ENCODE data around the gene RBFOX1. TPM values are rescaled to one million over a fixed set of nuclear protein-coding genes. Genes with fewer than 3 reads are reported as not detected.

Gene RBFOX1
- polyA plus RNA-seq, 1 of the 3 experiments (the other 2 are of a cell fraction), result not detected

- CTCF ChIA-PET, result no interaction called here
- 54% methylated on average over 3 of the region's 3 CpGs for WGBS (ENCODE audit: low lambda C conversion rate)
- TF ChIP-seq ELF1 (IDR thresholded peaks at IDR 0.05) (no peak), SMC3 (IDR thresholded peaks at IDR 0.05; ENCODE audit: low read depth, low read length) (no peak), CHD2 (IDR thresholded peaks at IDR 0.05; ENCODE audit: low read length, partially characterized antibody) (no peak), FOXJ3 (CRISPR knock-in tag; IDR thresholded peaks at IDR 0.05) (no peak), POLR2AphosphoS5 (IDR thresholded peaks at IDR 0.05; ENCODE audit: low read depth, low read length) (no peak), CTCF (IDR thresholded peaks at IDR 0.05) (no peak), MXI1 (IDR thresholded peaks at IDR 0.05; ENCODE audit: low read depth, low read length) (no peak), TCF12 (IDR thresholded peaks at IDR 0.05) (no peak), RCOR1 (IDR thresholded peaks at IDR 0.05; ENCODE audit: low read length) (no peak), PBX3 (IDR thresholded peaks at IDR 0.05) (no peak), GATA2 (CRISPR knock-in tag; IDR thresholded peaks at IDR 0.05) (no peak), TEAD4 (IDR thresholded peaks at IDR 0.05; ENCODE audit: borderline replicate concordance, insufficient read depth) (no peak)
These were observed 116.7 kb downstream of the RBFOX1 start for GRCh38 chr16:7449306-7449705.

GRCh38 chr16:7449808-7450207, 117.2 kb downstream of the RBFOX1 start:
- Histone ChIP-seq H3K4me3 (ENCODE audit: low read depth in 2 of 2, low read length in 1 of 2) (no peak overlapping the region), H3K9me2 (no peaks in the 10 kb centered on the region), H3K79me2 (ENCODE audit: insufficient read depth) (no peaks in the 10 kb centered on the region), H2AFZ (ENCODE audit: low read depth) (no peak overlapping the region), H3K27ac (ENCODE audit: low read depth in 2 of 2, low read length in 1 of 2) (no peak overlapping the region), H3F3A (replicated peaks; ENCODE audit: insufficient read depth) (no peaks in the 10 kb centered on the region), H4K20me1 (ENCODE audit: insufficient read depth) (no peaks in the 10 kb centered on the region), H3K4me1 (ENCODE audit: control insufficient read depth in 1 of 2, insufficient read depth in 2 of 2, low read depth in 1 of 2, low read length in 1 of 2) (no peaks in the 10 kb centered on the region), H3K4me2 (no peak overlapping the region), H3K9me3 (no peaks in the 10 kb centered on the region), H3K27me3 (ENCODE audit: insufficient read depth) (no peaks in the 10 kb centered on the region), H3K9ac (no peak overlapping the region), H3K36me3 (replicated peaks in 1 of 2; ENCODE audit: control insufficient read depth in 1 of 2, insufficient read depth in 2 of 2, low read length in 1 of 2) (no peaks in the 10 kb centered on the region)
- ChIA-PET POLR2A (interaction anchor here (0.6 kb wide), 1 partner anchor 1850 kb away, joined by 3 read pairs; no protein-coding TSS in a partner anchor), CTCF (no interaction called here)
- no peak for DNase-seq
- TF ChIP-seq RCOR1 (IDR thresholded peaks at IDR 0.05; ENCODE audit: low read length) (no peak), NFIC (IDR thresholded peaks at IDR 0.05; ENCODE audit: borderline replicate concordance) (no peak), NRF1 (IDR thresholded peaks at IDR 0.05; ENCODE audit: low read depth, low read length) (no peak)
- WGBS (ENCODE audit: low lambda C conversion rate), result 34% methylated on average over 7 of the region's 7 CpGs

More at GRCh38 chr16:7449306-7449705, 116.7 kb downstream of the RBFOX1 start:
- Histone ChIP-seq H3K4me3 (ENCODE audit: low read depth in 2 of 2, low read length in 1 of 2) (no peak overlapping the region), H3K4me1 (ENCODE audit: control insufficient read depth in 1 of 2, insufficient read depth in 2 of 2, low read depth in 1 of 2, low read length in 1 of 2) (no peaks in the 10 kb centered on the region), H3K36me3 (replicated peaks in 1 of 2; ENCODE audit: control insufficient read depth in 1 of 2, insufficient read depth in 2 of 2, low read length in 1 of 2) (no peaks in the 10 kb centered on the region), H3K9me3 (no peaks in the 10 kb centered on the region), H3K9ac (no peak overlapping the region), H3K4me2 (no peak overlapping the region), H3K79me2 (ENCODE audit: insufficient read depth) (no peaks in the 10 kb centered on the region), H4K20me1 (ENCODE audit: insufficient read depth) (no peaks in the 10 kb centered on the region), H3F3A (replicated peaks; ENCODE audit: insufficient read depth) (no peaks in the 10 kb centered on the region), H3K9me2 (no peaks in the 10 kb centered on the region), H3K27me3 (ENCODE audit: insufficient read depth) (no peaks in the 10 kb centered on the region), H2AFZ (ENCODE audit: low read depth) (no peak overlapping the region), H3K27ac (ENCODE audit: low read depth in 2 of 2, low read length in 1 of 2) (no peak overlapping the region)
- POLR2A ChIA-PET, result no interaction called here
- DNase-seq, result no peak

Measured in SK-N-SH (cell line).